Ectodermal cell (in vitro differentiated cells): Measurements from ENCODE around the gene LRRC74B.

Source experiments
- H3K27ac ChIP-seq: 2 replicates; pipeline ENCODE4 v1.7.0; 2013; ENCODE audit warnings: mild to moderate bottlenecking, low read depth, low read length; ENCODE audit not compliant: insufficient read depth, poor library complexity, severe bottlenecking
- H3K27me3 ChIP-seq: 2 replicates; pipeline ENCODE4 v1.7.0; 2013; ENCODE audit warnings: mild to moderate bottlenecking, low read length; ENCODE audit not compliant: insufficient read depth, control insufficient read depth, poor library complexity, severe bottlenecking
- H3K36me3 ChIP-seq: one replicate; pipeline ENCODE4 v1.7.0; 2013; ENCODE audit warnings: low read length; ENCODE audit not compliant: control insufficient read depth, insufficient read depth
- H3K4me1 ChIP-seq: one replicate; pipeline ENCODE4 v1.7.0; 2013; ENCODE audit warnings: low read length; ENCODE audit not compliant: control insufficient read depth, insufficient read depth
- H3K4me3 ChIP-seq: 2 replicates; pipeline ENCODE4 v1.7.0; 2013; ENCODE audit warnings: low read depth, low read length, control low read depth; ENCODE audit not compliant: insufficient read depth
- H3K9me3 ChIP-seq: 2 replicates; pipeline ENCODE4 v1.7.0; 2013; ENCODE audit warnings: mild to moderate bottlenecking, low read length, moderate library complexity; ENCODE audit not compliant: control insufficient read depth
- WGBS, 2 experiments: methylation state at CpG; one replicate each; pipeline ENCODE4 v1.1.7; 2013; ENCODE audit warnings: missing lambda C conversion rate in 2 of 2; 5-methylcytosine and 5-hydroxymethylcytosine counted together

LRRC74B gene

DNA sequence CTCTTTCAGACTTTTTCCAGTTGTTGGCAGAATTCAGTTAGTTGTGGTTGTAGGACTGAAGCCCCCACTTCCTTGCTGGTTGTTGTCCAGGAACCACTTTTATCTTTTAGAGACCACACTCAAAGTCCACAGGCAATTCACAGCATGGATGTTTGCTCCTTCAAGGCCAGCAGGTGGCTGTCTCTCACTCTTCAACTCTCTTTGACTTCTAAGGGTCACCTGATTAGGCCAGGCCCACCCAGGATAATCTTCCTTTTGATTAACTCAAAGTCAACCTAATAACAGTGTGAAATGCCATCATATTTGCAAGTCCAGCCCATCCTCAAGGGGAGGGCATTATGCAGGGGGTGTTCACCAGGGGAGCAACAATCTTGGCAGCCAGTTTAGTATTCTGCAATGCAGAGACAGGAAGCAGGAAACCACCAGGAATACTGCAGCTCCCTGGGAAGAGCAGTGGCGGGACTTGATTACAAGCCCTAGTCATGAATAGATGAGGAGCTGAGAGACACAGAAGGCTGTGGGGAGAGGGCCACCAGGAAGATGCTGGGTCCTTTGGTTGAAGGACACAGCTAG, 52.4 kb downstream of the LRRC74B start:
- peaks cover 11% of the 10 kb centered on the region for H3K27me3 ChIP-seq
- H3K27ac ChIP-seq, result no peak overlapping the region
- WGBS, 2 experiments, result 85 to 92% methylated on average over 1 of the region's 1 CpG
- H3K4me1 ChIP-seq, result no peaks in the 10 kb centered on the region
- no peaks in the 10 kb centered on the region for H3K9me3 ChIP-seq
- no peaks in the 10 kb centered on the region for H3K36me3 ChIP-seq
- H3K4me3 ChIP-seq, result no peak overlapping the region

DNA sequence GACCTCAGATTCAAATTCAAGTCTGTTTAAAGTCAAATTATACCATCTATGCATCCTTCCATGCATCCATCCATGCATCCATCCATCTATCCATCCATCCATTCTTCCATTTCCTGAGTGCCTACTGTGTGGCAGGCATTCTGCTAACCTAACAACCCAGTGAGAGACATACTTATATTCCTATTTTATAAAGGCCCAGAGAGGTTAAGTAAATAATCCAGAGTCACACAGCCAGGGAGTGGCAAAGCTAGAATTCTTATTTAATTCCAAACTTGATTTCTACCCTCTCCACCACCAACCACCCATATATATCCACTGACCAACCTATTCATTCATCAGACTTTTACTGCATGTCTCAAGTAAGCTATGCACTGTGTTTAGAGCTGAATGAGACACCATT, 53.8 kb downstream of the LRRC74B start:
- Histone ChIP-seq H3K4me1 (no peaks in the 10 kb centered on the region), H3K27ac (no peak overlapping the region), H3K27me3 (peaks cover 11% of the 10 kb centered on the region)

DNA sequence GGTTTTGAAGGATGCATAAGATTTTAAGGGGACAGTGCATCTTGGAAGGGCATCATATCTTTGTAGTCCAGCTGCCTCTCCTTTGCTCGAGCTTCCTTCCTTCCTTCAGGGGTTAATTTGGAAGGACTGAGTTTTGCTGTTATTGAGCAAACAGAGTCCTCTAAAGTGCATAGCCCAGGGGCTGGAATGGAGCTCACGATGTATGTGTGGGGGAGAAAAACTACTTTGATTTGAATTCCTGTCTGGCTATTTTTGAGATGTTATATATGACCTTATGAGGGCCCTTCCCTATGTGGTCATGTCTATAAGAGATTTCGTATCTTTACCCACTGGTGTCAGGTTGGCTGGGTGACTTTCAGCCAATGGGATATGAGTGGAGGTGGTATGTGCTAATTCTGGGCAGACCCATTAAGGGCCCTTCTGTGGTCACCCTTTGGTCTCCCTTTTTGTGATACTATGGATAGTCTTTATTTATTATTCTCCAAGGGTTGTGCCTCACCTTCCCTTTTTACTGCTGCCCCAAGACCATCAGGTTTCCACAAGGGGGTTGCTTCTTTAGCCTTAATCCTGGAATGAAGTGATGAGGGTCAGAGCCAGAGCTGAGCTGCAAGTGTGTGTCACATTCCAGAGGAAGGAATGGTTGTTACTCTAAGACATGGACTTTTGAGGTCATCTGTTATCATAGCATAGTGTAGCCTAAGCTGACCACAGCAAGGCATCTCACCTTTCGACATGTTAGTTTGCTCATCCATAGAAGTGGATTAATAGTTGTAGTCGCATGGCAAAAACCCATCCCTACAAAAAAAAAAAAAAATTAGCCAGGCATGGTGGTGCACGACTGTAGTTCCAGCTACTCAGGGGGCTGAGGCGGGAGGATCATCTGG, 54.6 kb downstream of the LRRC74B start:
- H3K27ac ChIP-seq, result no peak overlapping the region
- WGBS, 2 experiments, result 86 to 88% methylated on average over 6 to 7 of the region's 7 CpGs
- H3K9me3 ChIP-seq, result no peaks in the 10 kb centered on the region
- no peak overlapping the region for H3K4me3 ChIP-seq
- H3K36me3 ChIP-seq, result no peaks in the 10 kb centered on the region
- H3K4me1 ChIP-seq, result no peaks in the 10 kb centered on the region
- peaks cover 11% of the 10 kb centered on the region for H3K27me3 ChIP-seq

More for the DNA sequence above, 53.8 kb downstream of the LRRC74B start:
- H3K9me3 ChIP-seq, result no peaks in the 10 kb centered on the region
- no peak overlapping the region for H3K4me3 ChIP-seq
- no peaks in the 10 kb centered on the region for H3K36me3 ChIP-seq

DNA sequence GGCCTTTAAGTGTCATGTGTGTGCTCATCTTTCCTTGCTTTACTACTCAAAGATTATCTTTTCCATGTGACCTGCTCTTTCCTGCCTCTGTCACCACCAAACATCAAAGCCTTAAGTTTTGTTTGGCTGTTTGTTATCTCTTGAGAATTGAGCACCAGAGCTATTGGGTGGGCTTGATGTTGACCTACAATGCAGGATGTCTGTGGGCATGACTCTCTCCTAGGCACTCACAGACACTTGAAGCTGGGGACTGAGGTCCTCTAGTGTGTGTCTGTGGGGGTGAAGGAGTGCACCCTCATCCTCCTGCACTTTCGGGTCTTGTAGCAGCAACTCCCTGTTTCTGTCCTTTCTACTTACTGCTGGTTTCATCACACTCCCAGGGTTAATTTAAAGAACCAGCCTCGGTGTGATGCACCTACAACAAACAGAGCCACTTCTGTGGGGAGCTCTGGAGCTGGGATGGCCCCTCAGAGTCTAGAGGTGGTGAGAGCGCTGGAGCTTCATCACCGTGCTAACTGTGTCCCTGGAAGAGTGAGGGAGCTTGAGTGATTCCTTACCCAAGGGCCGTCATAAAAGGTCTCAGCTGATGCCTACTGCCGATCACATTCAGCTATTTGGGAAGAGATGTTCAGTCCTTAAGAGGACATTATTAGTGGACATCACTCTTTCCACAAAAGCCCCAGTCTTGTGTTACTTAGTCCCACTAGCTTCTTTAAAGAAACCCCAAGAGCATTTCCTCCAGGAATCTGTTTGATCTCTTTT, 56.3 kb downstream of the LRRC74B start:
- no peaks in the 10 kb centered on the region for H3K4me1 ChIP-seq
- H3K27ac ChIP-seq, result no peak overlapping the region
- WGBS, 2 experiments, result 87 to 88% methylated on average over 6 of the region's 6 CpGs
- H3K27me3 ChIP-seq, result peaks cover 11% of the 10 kb centered on the region
- H3K4me3 ChIP-seq, result no peak overlapping the region
- no peaks in the 10 kb centered on the region for H3K9me3 ChIP-seq
- no peaks in the 10 kb centered on the region for H3K36me3 ChIP-seq

DNA sequence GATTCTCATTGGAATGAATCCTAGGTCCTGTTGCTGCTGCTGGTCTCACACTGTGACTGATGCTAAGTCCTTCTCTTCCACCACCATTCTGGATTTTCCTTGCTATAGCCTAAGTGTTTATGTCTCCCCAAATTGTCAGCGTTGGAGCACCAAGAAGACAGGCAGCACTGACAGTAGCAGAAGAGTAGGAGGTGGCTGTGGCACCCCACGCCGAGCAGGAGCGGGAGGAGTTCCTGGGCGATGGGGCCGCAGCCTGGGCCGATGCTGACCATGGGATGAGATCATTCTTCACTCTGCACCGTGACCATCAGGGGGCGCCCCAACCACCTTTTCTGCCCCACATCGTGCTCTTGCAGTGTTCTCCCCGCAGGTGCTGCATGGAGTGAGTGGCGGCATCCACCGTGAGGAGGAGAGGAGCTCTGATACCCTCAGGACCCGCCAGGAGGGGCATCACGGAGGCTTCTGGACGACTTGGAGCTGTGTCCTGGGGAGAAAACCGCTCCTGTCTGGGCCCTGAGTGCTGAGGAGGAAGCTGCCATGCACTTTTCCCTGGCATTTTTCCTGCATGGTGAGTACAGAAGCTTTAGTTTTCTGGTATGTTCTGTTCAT, 57.0 kb downstream of the LRRC74B start:
- H3K4me1 ChIP-seq, result no peaks in the 10 kb centered on the region
- peaks cover 11% of the 10 kb centered on the region for H3K27me3 ChIP-seq
- no peak overlapping the region for H3K27ac ChIP-seq
- no peaks in the 10 kb centered on the region for H3K36me3 ChIP-seq
- 4 to 6% methylated on average over 17 of the region's 17 CpGs for WGBS, 2 experiments
- H3K4me3 ChIP-seq, result no peak overlapping the region
- no peaks in the 10 kb centered on the region for H3K9me3 ChIP-seq

DNA sequence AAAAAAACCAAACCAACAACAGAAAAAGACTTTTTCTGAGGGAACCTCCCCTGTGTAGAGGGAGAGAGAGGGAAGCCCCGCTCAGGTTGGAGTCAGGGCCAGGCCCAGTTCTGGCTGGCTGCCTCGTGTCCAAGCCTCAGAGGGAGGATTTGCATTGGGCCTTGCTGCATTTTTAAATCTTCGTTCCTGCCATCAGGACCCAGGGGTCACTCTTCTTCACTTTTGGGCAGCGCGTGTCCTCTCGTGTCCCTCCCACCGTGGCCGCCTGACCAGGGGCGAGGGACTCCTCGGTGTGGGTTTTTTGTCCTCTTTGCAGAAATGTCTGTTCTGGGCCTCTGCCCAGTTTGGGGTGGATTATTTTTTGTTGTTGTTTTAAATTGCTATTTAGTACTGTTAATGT, 57.9 kb downstream of the LRRC74B start:
- no peak overlapping the region for H3K27ac ChIP-seq
- H3K9me3 ChIP-seq, result no peaks in the 10 kb centered on the region
- 92 to 94% methylated on average over 10 of the region's 10 CpGs for WGBS, 2 experiments
- H3K36me3 ChIP-seq, result no peaks in the 10 kb centered on the region
- H3K4me1 ChIP-seq, result no peaks in the 10 kb centered on the region
- peaks cover 11% of the 10 kb centered on the region for H3K27me3 ChIP-seq
- H3K4me3 ChIP-seq, result no peak overlapping the region

DNA sequence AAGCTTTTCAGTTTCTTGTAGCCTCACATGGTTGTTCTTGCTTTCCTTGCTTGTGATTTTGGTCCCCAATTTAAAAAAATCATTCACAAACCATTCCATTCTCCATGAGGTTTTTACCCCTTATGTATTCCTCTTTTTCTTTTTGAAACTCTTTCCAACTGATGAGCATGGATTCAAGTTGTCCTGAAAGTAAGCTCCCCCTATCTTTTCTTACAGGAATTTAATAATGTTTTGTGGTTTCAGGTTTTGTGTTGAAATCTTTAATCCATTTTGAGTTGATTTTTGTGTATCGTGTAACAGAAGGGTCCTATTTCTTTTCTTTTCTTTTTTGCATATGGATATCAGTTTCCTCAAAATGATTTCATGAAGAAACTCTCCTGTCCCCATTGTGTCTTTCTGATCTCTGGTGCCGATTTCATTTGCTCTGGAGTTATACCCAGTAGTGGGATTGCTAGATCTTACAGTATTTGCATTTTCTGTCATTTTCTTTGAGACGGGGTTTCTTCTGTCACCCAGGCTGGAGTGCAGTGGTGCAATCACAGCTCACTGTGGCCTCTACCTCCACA, 58.5 kb downstream of the LRRC74B start:
- no peak overlapping the region for H3K4me3 ChIP-seq
- peaks cover 11% of the 10 kb centered on the region for H3K27me3 ChIP-seq
- H3K4me1 ChIP-seq, result no peaks in the 10 kb centered on the region
- no peaks in the 10 kb centered on the region for H3K36me3 ChIP-seq
- H3K27ac ChIP-seq, result no peak overlapping the region
- WGBS, 2 experiments, result 96 to 97% methylated on average over 3 of the region's 3 CpGs
- no peaks in the 10 kb centered on the region for H3K9me3 ChIP-seq

DNA sequence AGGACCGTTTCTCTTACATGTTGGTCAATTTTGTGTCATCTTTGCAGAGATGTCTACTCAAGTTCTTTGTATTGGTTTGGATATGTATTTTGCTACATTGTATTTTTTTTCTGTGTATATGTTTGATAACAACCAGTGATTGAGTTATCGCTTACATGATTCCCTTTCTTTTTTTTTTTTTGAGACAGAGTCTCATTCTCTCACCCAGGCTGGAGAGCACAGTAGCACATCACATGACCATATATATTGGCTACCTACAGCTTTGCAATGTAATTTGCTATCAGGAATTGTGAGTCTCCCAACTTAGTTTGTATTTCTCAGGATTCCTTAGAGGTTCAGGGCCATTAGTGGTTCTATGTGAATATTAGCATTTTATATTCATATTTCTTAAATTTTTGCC, 59.5 kb downstream of the LRRC74B start:
- peaks cover 11% of the 10 kb centered on the region for H3K27me3 ChIP-seq
- H3K4me1 ChIP-seq, result no peaks in the 10 kb centered on the region
- H3K9me3 ChIP-seq, result no peaks in the 10 kb centered on the region
- WGBS, 2 experiments, result 100% methylated on average over 2 of the region's 2 CpGs
- H3K4me3 ChIP-seq, result no peak overlapping the region
- no peak overlapping the region for H3K27ac ChIP-seq
- H3K36me3 ChIP-seq, result no peaks in the 10 kb centered on the region

DNA sequence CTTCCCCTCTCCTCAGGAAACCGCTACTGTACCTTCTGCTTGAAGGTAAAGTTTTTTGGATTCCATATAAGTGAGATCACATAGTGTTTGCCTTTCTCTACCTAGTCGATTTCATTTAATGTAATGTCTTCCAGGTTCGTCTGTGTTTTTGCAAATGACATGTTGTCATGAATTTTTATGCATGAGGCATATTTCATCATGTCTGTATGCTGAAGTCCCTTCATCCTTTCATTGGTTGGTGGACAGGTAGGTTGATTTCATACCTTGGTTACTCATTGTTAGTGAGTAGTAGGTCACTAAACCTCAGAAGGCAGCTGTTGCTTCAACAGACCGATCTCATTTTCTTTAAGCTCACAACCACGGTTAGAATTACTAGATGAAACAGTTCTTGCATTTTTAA, 60.3 kb downstream of the LRRC74B start:
- Histone ChIP-seq H3K4me1 (no peaks in the 10 kb centered on the region), H3K36me3 (no peaks in the 10 kb centered on the region), H3K4me3 (no peak overlapping the region), H3K27ac (no peak overlapping the region), H3K27me3 (peaks cover 11% of the 10 kb centered on the region), H3K9me3 (no peaks in the 10 kb centered on the region)
- 79 to 81% methylated on average over 5 of the region's 5 CpGs for WGBS, 2 experiments
